GM12801 (cell line): ENCODE measurements around the gene ASXL1.

ENCODE experiments used
- CTCF ChIP-seq: IDR thresholded peaks from one replicate; pipeline ENCODE4 v1.5.1; 2011; ENCODE audit warnings: control low read depth; ENCODE audit not compliant: insufficient read length; ENCODE audit errors: extremely low read depth

The ASXL1 gene

GRCh38 chr20:32429745-32430360 is 71.7 kb downstream of the ASXL1 start:
- no peak for TF ChIP-seq CTCF

GRCh38 chr20:32431457-32431856 is 73.3 kb downstream of the ASXL1 start:
- no peak for TF ChIP-seq CTCF

GRCh38 chr20:32432277-32432676 is 74.1 kb downstream of the ASXL1 start:
- TF ChIP-seq CTCF = no peak

GRCh38 chr20:32433311-32434021 is 75.3 kb downstream of the ASXL1 start:
- no peak for TF ChIP-seq CTCF

- TF ChIP-seq CTCF = no peak
These were observed 76.3 kb downstream of the ASXL1 start for GRCh38 chr20:32434434-32434833.

GRCh38 chr20:32435449-32436107 is 77.4 kb downstream of the ASXL1 start:
- no peak for TF ChIP-seq CTCF

GRCh38 chr20:32436142-32436861 is 78.2 kb downstream of the ASXL1 start:
- no peak for TF ChIP-seq CTCF
